NCI-H146 treated with DMSO at 0.1 percent for 48 hours (cell line): Measurements from ENCODE around the gene TARDBP.
"Not testable (repeated sequence)": the region's sequence is repeated elsewhere in the genome, so short reads cannot be mapped to it uniquely, and the experiment has no call there.

Experiments
- DNase-seq: peaks from one replicate; lab custom pipeline; 2025; ENCODE audit not compliant: unreplicated experiment; lab: John Stamatoyannopoulos, UW

Gene TARDBP

DNA sequence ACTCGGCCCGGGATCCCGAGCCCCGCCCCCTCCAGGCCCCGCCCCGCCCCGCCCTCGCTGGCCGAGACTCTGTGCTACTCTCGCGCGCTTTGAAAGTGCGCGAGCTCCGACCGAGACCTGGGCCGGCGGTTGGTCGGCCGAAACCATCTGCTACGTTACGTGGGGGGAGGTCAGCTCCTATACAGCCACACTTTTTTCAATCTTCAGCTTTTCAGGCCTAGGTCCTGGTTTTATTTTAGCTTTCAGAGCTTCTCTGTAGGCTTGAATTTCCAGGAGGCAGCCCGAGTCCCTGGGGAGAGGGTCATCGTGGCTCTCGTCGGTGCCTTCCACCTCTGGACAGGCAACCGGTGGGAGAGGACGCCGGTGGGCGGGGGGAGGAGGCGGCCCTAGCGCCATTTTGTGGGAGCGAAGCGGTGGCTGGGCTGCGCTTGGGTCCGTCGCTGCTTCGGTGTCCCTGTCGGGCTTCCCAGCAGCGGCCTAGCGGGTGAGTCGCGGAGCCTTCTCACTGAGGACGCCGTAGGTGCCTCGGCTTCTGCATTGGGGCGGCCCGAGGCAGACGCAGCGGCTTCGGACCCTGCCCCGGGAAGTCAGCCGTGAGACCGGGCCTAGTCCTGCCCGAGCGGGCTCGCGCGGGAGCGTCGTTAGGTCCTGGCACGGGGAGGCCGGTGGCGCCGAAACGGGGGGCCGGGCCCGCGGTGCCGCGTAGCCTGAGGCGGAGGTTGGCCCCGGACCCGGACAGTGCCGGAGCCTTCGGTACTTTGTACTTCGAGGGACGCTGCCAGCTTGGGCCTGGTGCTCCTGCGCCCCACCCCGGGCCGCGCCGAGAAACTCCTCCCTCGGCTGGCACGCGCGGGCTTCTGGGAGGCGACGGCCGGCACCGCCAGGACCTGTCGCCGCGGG is at the start of gene TARDBP:
TARDBP (plus strand) TSS at position 395 of the 900 bp plus-strand sequence. CDS start 1,074 bp downstream, outside the sequence.
- DNase-seq = peak; percentile 49

DNA sequence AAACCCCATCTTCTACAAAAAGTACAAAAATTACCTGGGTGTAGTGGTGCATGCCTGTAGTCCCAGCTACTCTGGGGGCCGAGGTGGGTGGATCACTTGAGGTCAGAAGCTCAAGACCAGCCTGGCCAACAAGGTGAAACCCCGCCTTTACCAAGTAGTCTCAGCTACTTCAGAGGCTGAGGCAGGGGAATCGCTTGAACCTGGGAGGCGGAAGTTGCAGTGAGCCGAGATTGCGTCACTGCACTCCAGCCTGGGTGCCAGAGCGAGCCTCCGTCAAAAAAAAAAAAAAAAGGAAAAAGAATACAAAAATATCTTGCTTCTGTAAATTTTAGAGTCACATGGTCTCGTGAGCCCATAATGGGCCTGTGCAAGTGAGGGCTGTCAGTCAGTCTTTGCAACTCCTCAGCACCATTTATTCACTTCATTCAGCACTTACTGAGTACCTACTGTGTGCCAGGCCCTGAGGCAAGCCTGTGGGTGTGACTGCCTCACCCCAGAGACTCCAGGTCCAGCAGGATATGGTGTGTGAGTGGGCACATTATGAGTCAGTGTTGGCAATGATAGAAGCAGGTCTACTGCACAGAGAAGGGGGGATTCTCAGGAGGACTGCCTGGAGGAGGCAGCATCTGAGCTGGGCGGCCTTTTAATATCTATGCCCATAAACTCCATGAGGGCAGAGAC is 46.8 kb upstream of the TARDBP start:
- no peak for DNase-seq

DNA sequence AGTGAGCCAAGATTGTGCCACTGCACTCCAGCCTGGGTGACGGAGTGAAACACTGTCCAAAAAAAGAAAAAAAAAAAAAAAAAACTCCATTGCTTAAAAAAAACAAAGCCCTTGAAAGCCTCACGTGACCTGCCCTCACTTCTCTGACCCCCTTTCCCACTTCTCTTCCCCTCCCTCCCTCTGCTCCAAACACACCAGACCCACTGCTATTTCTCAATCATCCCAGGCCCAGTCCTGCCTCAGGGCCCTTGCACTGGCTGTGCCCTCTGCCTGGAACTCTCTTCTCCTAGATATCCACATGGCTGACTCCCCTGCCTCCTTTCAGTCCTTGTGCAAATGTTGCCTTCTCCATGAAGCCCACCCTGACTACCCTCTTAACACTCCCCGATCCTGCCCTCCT is 45.4 kb upstream of the TARDBP start:
- no peak for DNase-seq

DNA sequence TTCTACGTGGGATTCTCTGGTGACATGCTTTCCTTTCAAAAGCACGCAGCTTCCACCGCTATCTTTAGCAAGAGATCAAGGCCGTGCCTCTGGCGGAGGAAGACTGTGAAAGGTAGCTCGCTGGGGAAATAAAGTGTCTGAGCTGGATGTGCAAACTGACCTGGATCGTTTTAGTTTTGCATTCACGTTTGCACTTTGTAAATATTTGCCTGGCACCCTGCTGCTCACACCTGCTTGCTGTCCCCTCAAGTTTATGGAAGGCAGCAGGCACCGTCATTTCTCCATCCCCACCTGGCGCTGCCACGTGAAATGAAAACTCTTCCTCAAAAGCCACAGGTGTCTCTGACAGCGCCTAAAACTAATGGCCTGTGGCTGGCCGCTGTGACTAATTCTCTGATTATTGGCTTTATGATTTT is 44.0 kb upstream of the TARDBP start:
- DNase-seq = peak; percentile 95

DNA sequence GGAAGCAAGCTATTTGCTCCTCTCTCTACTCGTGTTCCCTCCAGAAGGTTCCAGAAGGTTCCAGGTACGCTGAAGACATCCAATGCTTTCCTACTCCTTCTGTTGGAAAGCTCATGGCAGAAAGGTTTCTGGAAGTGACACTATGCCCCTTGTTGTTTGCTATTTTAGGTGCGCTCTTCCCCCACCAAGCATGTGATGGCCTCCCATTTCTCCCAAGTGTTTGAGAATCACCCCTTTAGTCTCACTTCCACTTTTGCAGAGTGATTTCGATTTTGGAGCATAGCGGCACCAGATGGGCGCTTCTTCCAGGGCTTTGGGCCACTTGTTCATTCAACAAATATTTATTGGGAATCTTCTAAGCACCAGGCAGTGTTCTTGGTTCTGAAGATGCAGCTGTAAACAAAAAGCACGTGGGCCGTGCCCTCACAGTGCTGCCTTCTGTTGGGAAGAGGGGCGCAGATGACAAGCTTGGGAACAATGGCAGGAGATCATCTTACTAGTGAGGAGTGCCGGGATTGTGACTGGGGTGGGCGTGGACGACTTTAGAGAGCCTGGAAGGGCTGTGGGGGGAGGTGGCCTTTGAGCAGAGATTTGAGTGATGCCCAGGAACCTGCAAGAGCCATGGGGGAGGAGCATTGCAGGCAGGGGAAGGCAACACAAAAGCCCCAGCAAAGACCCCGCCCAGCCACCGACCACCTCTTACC is 43.0 kb upstream of the TARDBP start:
- DNase-seq = peak; percentile 62

DNA sequence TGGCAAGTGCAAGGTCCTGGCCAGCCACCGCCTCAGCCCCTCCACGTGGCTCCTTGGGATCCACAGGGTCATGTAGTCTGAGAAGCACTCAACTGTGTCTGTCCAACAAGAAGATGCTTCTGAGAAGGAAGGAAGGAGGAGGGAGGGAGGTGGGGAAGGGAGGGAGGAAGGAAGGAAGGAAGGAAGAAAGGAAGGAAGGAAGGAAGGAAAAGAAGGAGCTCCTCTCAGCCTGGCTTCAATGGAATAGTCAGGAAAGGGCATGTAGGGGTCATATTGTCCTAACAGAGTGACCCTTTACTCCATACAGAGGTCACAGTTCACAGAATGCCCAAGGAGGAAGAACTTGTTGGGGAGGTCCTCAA is 42.5 kb upstream of the TARDBP start:
- no peak for DNase-seq

DNA sequence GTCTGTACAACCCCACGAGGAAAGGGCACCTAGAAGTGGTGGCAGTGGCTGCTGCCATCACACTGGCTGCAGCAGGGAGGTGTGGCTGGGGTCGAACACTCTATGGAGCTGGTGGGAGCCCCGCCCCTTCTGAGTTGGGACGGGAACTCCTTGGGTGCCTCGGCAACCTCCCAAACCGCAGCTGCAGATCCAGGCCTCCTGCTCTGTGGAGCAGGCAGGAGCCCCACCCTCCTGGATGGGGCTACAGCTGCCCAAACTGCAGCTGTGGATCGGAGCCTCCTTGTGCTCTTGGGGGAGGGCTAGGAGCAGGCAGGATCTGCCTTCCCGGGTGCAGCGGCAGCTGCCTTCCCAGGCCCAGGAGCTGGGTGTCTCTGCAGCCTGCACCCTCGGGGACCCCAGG is 38.9 kb upstream of the TARDBP start:
- DNase-seq = no peak

DNA sequence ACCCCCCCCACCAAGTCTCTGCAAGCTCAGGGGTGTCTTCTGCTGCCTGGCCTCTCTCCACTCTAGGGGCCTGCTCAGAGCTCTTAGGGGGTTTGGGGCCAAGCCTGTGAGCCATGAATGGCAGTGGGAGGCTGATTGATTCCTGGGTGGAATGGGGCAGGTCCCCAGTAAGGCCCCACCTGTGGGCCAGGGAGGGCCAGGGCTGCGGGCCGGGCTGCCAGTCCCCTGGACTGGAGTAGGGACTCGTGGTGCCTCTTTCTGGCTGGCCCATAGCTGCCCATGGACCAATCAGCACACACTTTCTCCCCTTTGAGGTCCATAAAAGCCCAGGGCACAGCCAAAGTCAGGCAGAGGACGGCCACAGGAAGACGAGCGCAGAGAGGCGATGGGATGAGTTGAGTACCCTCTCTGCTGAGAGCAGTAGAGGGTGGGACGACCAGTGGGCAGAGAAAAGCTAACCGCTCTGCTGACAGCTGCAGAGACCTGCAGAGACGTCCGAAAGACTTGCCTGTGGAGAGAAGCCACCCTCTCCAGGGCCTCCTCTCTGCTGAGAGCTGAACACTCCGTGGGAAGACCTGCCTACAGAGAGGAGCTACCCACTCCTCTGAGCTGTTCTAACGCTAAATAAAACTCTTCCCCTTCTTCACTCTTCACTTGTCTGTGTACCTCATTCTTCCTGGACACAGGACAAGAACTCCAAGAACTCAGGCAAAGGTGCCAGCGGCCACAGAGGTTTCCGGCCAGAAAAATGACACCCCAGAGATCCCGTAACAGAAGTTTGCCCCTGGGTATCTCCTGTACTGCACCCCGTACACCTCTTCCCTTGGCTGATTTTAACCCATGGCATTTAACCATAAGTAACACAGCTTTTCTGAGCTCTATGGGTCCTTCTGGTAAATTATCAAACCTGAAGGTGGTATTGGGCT is 38.2 kb upstream of the TARDBP start:
- DNase-seq = no peak

DNA sequence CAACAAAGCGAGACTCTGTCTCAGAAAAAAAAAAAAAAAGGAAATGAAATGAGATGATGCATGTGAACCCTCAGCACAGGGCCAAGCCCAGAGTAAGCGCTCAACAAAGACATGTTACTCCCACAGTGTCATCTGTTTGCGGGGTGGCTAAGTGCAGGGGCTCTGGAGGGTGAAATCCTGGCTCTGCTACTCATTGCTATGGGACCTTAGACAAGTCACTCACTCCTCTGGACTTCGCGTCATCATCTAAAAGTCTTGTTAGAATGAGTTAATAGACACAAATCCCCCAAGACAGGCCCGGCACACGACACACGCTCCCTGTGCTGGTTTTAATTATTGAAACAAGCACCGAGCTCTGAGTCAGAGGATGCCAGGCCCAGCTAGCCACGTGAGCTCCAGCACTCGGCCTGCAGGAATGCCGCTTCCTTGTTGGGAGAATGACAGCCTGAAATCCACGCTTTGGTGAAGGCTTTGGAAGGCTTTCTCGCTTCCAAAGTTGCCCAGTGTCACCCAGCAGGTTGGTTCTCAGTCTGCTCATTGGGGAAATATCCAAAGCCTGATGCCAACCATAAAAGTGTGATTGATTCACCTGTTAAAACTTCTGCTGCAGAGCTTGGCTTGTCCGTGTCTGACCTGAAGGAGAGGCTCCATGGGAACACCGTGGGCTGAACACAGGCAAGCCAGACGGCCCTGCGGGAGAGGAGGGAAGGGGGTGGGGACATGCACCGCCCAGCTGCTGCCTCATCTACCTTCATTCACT is 36.7 kb upstream of the TARDBP start:
- no peak for DNase-seq

DNA sequence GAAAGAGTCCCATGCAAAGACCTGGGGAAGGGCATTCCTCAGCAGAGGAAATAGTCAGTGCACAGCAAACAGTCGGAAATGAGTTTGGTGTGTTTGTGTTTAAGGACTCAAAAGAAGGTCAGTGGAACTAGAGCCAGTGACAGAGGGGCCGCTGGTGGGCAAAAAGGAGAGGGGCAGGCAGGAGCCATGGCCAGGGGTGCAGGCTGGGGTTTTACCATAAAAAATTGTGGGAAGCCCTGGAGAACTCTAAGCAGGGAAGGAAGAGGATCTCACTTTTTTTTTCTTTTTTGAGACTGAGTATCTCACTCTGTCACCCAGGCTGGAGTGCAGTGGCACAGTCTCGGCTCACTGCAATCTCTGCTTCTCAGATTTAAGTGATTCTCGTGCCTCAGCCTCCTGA is 33.7 kb upstream of the TARDBP start:
- no peak for DNase-seq

DNA sequence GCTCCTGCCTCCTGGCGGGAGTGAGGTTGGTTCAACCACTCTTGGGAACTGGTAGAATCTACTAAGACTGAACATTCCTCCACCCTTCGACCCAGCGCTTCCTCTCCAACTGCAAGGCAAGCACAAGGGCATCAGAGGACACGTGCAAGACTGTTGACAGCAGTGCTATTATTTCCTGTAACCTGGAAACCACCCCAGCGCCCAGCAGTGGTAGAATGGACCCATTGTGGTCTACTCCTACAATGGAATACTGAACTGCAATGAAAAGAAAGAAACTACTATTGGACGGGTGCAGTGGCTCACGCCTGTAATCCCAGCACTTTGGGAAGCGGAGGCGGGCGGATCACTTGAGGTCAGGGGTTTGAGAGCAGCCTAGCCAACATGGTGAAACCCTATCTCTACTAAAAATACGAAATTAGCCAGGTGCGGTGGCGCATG is 33.0 kb upstream of the TARDBP start:
- DNase-seq = no peak

DNA sequence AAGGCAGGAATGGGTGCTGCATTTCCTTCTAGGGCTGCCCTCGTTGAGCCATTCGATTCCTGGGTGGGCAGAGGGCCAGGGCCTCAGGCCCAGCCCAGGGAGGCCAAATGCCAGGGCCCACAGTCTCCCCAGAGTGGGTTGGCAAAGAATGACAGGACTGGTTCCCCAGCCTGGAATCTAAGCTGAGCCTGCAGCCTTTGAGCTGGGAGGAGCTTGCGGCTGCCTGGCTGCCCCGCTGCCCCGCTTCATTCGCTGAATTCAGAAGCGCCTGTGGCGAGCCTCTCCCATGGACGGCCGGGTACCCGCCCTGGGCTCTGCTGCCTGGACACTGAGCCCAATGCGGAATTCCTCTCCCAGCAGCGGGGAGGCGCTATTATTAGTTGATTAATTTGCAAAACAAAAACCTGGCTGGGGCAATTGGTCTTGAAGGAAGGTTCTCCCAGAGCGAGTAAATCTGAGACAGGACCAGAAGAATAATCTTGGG is 32.3 kb upstream of the TARDBP start:
- DNase-seq = no peak

DNA sequence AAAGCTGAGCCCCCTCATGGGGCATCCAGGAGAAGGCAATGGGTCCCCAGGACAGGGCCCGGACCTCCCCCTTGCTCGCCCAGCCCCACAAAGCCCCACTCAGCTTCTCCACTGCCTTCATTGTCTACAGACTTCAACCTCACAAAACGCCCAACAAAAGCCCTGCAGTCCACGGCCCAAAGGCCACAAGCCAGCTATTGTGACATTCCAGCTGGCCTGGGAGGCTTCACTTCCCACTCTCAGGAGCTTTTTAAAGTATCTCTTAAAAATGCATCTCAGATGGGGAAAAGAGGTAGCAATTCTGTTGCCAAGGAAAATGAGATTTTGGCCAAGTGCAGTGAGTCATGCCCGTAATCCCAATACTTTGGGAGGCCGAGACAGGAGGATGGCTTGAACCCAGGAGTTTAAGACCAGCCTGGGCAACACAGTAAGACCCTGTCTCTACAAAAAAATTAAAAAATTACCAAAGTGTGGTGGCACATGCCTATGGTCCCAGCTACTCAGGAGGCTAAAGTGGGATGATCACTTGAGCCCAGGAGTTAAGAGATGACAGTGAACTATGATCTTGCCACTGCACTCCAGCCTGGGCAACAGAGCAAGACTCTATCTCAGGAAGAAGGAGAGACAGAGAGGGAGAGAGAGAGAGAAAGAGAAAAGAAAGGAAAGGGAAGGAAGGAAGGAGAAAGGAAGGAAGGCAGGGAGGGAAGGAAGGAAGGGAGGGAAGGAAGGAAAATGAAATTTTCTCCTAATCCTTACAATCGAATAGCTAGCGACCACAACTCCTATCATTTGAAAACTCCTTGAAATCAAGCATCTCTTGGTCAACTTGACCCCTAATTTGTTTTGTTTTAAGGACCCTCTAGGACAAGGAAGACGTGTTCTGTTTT is 31.4 kb upstream of the TARDBP start:
- no peak for DNase-seq

DNA sequence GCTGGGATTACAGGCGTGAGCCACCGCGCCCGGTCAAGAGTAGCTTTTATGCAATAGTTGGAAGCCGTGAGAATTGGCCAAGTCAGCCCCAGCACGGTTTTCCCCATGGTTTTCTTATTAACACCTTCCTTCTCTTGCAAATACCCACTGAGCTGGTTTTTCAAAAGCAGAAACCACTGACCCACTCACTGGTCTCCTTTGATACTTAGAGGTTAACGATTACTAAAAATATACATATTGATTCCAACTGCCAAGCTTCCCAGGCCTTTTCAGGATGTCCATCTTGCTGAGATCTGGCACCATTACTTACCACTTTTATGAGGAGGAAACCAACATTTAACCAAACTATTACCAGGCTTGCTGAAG is 25.9 kb upstream of the TARDBP start:
- DNase-seq = no peak

DNA sequence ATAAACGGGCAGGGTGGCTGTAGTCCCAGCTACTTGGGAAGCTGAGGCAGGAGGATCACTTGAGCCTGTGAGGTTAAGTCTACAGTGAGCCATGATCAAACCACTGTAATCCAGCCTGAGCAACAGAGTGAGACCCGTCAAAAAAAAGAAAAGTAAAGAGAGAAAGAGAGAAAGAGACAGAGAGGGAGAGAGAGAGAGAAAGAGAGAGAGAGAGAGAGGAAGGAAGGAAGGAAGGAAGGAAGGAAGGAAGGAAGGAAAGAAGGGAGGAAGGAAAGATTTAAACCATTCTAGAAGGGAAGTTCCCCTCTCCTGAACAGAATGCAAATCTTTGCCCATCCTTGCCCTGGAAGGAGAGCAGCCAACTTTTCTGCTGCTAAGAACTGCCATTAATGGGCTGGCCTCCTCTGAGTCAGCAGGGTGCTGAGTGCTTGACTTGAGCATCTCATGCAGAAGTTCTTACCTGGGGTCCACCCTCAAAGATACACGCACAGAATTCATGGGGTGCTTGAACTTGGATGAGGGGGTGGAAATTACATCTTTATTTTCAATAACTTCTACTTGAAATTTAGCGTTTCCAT is 24.5 kb upstream of the TARDBP start:
- no peak for DNase-seq

DNA sequence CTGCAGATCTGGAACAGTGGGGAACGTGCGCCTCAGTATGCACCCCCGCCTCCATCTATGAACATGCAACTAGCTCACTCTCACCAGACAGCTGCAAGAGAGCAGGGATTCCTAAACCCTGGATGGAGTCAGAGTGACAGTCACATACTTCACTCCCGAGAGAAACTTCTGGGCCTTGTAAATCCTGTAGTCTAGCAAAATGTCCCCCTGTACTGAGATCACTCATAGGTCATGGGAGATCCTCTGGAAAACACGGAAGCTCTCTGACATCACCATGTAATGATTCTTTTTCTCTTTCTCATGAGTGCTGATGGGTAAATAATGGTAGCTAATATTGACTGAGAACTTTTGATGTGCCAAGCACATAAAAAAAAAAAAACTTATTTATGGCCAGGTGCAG is 23.4 kb upstream of the TARDBP start:
- no peak for DNase-seq

DNA sequence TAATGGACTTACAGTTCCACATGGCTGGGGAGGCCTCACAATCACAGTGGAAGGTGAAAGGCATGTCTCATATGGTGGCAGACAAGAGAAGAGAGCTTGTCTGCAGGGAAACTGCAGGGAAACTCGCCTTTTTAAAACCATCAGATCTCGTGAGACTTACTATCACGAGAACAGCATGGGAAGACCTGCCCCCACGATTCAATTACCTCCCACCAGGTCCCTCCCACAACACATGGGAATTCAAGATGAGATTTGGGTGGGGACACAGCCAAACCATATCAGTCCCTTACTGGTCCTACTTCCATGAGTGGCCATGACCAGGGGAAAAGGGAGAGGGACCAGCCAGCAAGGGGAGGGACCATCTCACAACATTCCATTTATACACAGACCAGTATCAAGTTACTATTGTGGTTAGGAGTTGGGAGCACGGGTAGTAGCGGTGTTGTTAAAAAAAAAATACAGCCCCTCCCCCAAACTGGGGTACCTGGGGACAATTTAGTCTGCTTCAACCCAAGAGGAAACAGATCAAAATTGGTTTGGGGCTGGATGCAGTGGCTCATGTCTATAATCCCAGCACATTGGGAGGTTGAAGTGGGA is 22.4 kb upstream of the TARDBP start:
- not testable (repeated sequence) for DNase-seq

DNA sequence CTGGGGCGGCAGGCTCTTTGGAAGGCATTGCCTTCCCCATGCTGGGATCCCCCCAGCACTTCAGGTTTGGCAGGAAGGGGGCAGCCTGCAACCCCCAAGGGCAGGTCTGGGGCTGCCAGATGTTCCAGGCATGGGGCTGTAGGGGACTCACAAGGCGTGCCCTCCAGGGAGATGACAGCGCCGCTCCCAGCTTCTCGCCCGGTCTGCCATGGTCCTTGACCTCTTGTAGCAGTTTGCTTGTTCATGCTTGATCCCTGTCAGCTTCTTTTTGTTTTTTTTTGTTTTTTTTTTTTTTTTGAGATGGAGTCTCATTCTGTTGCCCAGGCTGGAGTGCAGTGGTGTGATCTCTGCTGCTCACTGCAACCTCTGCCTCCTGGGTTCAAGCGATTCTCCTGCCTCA is 21.6 kb upstream of the TARDBP start:
- no peak for DNase-seq
